Esophagus muscularis mucosa (tissue), 4 donors: ENCODE data around the gene PPP1R12C.

ENCODE experiments used
- CTCF ChIP-seq, 3 experiments: fragments of 200-600 bp in 2 of 3; fragments of 450-650 bp in 1 of 3; sonication (generic) in 2 of 3; IDR thresholded peaks; one replicate each; pipeline ENCODE4 v1.5.1; 2017 to 2019; ENCODE audit warnings: antibody characterized with exemption in 3 of 3, mild to moderate bottlenecking in 2 of 3, moderate library complexity in 1 of 3
- EP300 ChIP-seq: sonication (generic); formaldehyde crosslinking; IDR thresholded peaks from one replicate; pipeline ENCODE4 v1.6.1; 2017; ENCODE audit warnings: antibody characterized with exemption
- POLR2A ChIP-seq: fragments of 450-650 bp; IDR thresholded peaks from one replicate; pipeline ENCODE4 v1.6.1; 2017; ENCODE audit warnings: antibody characterized with exemption, moderate library complexity, mild to moderate bottlenecking, low read depth
- POLR2AphosphoS5 ChIP-seq, 2 donors: sonication (generic); formaldehyde crosslinking; IDR thresholded peaks; one replicate each; pipeline ENCODE4 v1.6.1; 2017; ENCODE audit warnings: antibody characterized with exemption in 2 of 2

DNA sequence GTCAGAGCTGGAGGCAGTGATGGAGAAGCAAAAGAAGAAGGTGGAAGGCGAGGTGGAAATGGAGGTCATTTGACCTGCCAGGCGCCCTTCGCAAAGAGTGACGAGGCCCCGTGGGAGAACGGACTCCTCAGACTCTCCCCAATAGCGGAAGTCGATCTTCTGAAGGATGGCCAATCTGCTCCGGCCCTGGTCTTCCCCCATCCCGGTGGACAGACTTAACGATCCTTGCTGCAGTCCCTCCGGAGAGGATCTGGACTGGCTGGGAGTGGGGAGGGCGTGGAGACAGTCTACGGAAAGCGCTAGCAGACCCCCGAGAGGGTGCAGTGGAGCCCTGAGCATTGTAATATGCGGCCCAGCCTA lies 29.9 kb downstream of the PPP1R12C start:
- TF ChIP-seq CTCF (IDR thresholded peaks at IDR 0.05) (no peak), POLR2A (no peak), POLR2AphosphoS5 (IDR thresholded peaks at IDR 0.05) (no peak), EP300 (no peak)
